Left hindlimb (tissue), 1 donor: Measurements from ENCODE around the gene MLNR.

Experiments
- DNase-seq: peaks from one replicate; pipeline ENCODE4 v3.0.0-alpha.2; 2018

MLNR gene

GRCh38 chr13:49226613-49227012, 6.5 kb downstream of the MLNR start:
- no peak for DNase-seq

- DNase-seq = no peak
These were observed 14.6 kb downstream of the MLNR start for GRCh38 chr13:49234741-49235140.

GRCh38 chr13:49235856-49236431, 15.8 kb downstream of the MLNR start:
- DNase-seq = no peak

- no peak for DNase-seq
These were observed 18.5 kb downstream of the MLNR start for GRCh38 chr13:49238621-49239020.

- DNase-seq = no peak
These were observed 19.9 kb downstream of the MLNR start for GRCh38 chr13:49240017-49240416.

- no peak for DNase-seq
These were observed 21.2 kb downstream of the MLNR start for GRCh38 chr13:49241296-49241695.

GRCh38 chr13:49245101-49245500, 25.0 kb downstream of the MLNR start:
- no peak for DNase-seq

- no peak for DNase-seq
These were observed 26.9 kb downstream of the MLNR start for GRCh38 chr13:49246850-49247642.

GRCh38 chr13:49247643-49248621, 27.8 kb downstream of the MLNR start, which contains the start of gene CDADC1:
CDADC1 (plus strand) TSS chr13:49247925; CDS start chr13:49248038, 113 bp downstream.
- peak; percentile 97 for DNase-seq

- DNase-seq = no peak
These were observed 28.5 kb downstream of the MLNR start for GRCh38 chr13:49248622-49249002.

GRCh38 chr13:49251326-49251725, 31.2 kb downstream of the MLNR start:
- no peak for DNase-seq

GRCh38 chr13:49253310-49253709, 33.2 kb downstream of the MLNR start:
- no peak for DNase-seq

GRCh38 chr13:49254007-49254406, 33.9 kb downstream of the MLNR start:
- DNase-seq = no peak

- no peak for DNase-seq
These were observed 36.7 kb downstream of the MLNR start for GRCh38 chr13:49256841-49257240.

GRCh38 chr13:49258089-49258796, 38.1 kb downstream of the MLNR start:
- no peak for DNase-seq

GRCh38 chr13:49259586-49259985, 39.4 kb downstream of the MLNR start:
- DNase-seq = no peak

- no peak for DNase-seq
These were observed 42.5 kb downstream of the MLNR start for GRCh38 chr13:49262634-49263033.

- DNase-seq = no peak
These were observed 45.7 kb downstream of the MLNR start for GRCh38 chr13:49265822-49266221.

- DNase-seq = no peak
These were observed 51.1 kb downstream of the MLNR start for GRCh38 chr13:49271264-49271663.
